Adrenal gland (tissue), 19 donors: Measurements from ENCODE around the gene GPSM1. TPM values are rescaled to one million over a fixed set of nuclear protein-coding genes. Genes with fewer than 3 reads are reported as not detected.
A peak's percentile ranks its signal among the peaks of the same experiment; 100 is the strongest.

Experiments used
- DNase-seq, 7 donors: peaks; one replicate each; pipeline ENCODE4 v3.0.0-alpha.2; 2019 to 2020
- H3K27ac ChIP-seq, 5 donors: fragments of 200-600 bp; sonication (generic) in 4 of 5; 1 replicate in 3 of 5; 2 replicates in 2 of 5; pipeline versions ENCODE4 v1.5.1 to v1.8.0; 2016 to 2020; ENCODE audit warnings: mild to moderate bottlenecking in 1 of 5
- H3K27me3 ChIP-seq: fragments of 200-600 bp; 2 replicates; pipeline ENCODE4 v1.8.0; 2021
- H3K36me3 ChIP-seq, 2 donors: fragments of 200-600 bp; replicated peaks in 1 of 2; 1 replicate in 1 of 2; 2 replicates in 1 of 2; pipeline versions ENCODE4 v1.5.1 to v1.8.0; 2018 to 2022
- H3K4me1 ChIP-seq, 2 donors: fragments of 200-600 bp; replicated peaks in 1 of 2; 1 replicate in 1 of 2; 2 replicates in 1 of 2; pipeline versions ENCODE4 v1.5.1 to v1.8.0; 2018 to 2021
- H3K4me3 ChIP-seq, 4 donors: fragments of 200-600 bp; sonication (generic) in 3 of 4; one replicate each; pipeline ENCODE4 v1.5.1; 2016 to 2018
- H3K9me3 ChIP-seq, 3 donors: fragments of 200-600 bp; sonication (generic) in 1 of 3; replicated peaks in 1 of 3; 1 replicate in 2 of 3; 2 replicates in 1 of 3; pipeline versions ENCODE4 v1.5.1 to v1.8.0; 2016 to 2021
- CTCF ChIP-seq, 6 experiments: fragments of 450-650 bp in 4 of 6; fragments of 200-600 bp in 2 of 6; sonication (generic) in 1 of 6; IDR thresholded peaks; 1 replicate in 5 of 6; 2 replicates in 1 of 6; pipeline versions ENCODE4 v1.5.1 to v1.8.0; 2016 to 2021; ENCODE audit warnings: antibody characterized with exemption in 6 of 6, mild to moderate bottlenecking in 2 of 6, moderate library complexity in 1 of 6
- POLR2A ChIP-seq, 2 donors: fragments of 450-650 bp; IDR thresholded peaks; one replicate each; pipeline ENCODE4 v1.6.1; 2017; ENCODE audit warnings: antibody characterized with exemption in 2 of 2, mild to moderate bottlenecking in 2 of 2, moderate library complexity in 1 of 2
- WGBS, 4 donors: extraction: QIAGEN DNeasy Blood & Tissue Kit in 2 of 4; methylation state at CpG; one replicate each; pipeline versions ENCODE4 v1.1.5 to v1.1.7; 2013 to 2017; 5-methylcytosine and 5-hydroxymethylcytosine counted together
- intact Hi-C, 2 donors: fragments of 100-400 bp; cut with DNase I; formaldehyde crosslinking; loops; one replicate each; pipeline versions ENCODE4 v1.14.1 to v1.15.0; 2022 to 2023
- long read RNA-seq, 10 donors: library from polyadenylated mRNA in 3 of 10; unstranded in 2 of 10; stranded (forward) in 1 of 10; transcript quantifications; one replicate each; pipeline ENCODE4 v2.0.0 and lab custom pipeline, GENCODE V29; 2021 to 2026
- polyA plus RNA-seq, 3 donors: library from polyadenylated mRNA; stranded (reverse); fragments of 200-250 nt in 2 of 3; fragments of 350-450 nt in 1 of 3; fragmentation: Illumina TruSeq in 1 of 3; extraction: RNeasy Lipid Tissue Mini Kit (QIAGEN cat#74804) in 1 of 3; gene quantifications; one replicate each; pipeline ENCODE4 v1.2.3, GENCODE V29; 2013 to 2014
- total RNA-seq, 9 donors: library from RNA; depleted of rRNA in 4 of 9; stranded (reverse); fragments of >200 nt in 4 of 9; fragments of 120-200 nt in 1 of 9; fragmentation: NEBNext Ultra II Directional in 1 of 9; extraction: Animal tissue kit (Norgen Biotek cat#: 25700) in 1 of 9; gene quantifications; one replicate each; pipeline versions ENCODE4 v1.1.0 to v1.2.4, GENCODE V29; 2013 to 2023
- donor health status: healthy with polysubstance abuse.
- donor health status: Bipolar disorder and iron deficiency.
- donor health status: DM: yes; HTN: yes; CAD: no.
- donor health status: DM: no; HTN: no; CAD: no.
- donor health status: DM: no; HTN: no; CAD: no.
- donor health status: DM: yes; HTN: yes; CAD: no.

GPSM1 gene
- 10 to 100 TPM in 8 of 9 donors, 1 to 10 TPM in 1; 9.9 to 50.4 (median 16.3) TPM for total RNA-seq
- polyA plus RNA-seq: 10 to 100 TPM in 2 of 3 donors, 1 to 10 TPM in 1; 2.9 to 48.9 (median 31.5) TPM
- long read RNA-seq, donor 1, partial matches to known transcripts: 0 of 1 reads
- long read RNA-seq, donor 1, other reads (novel, unspliced or antisense): 0 of 1 reads
- long read RNA-seq, donor 2: 0 reads
- long read RNA-seq, donor 3: 0 reads
- long read RNA-seq, donor 4, partial matches to known transcripts: 0 of 1 reads
- long read RNA-seq, donor 4, other reads (novel, unspliced or antisense): 1 of 1 reads
- long read RNA-seq, donor 5, transcript GPSM1-205 (14 exons, 3,633 nt): major isoform, 39 of 52 reads
- long read RNA-seq, donor 5, partial matches to known transcripts: 8 of 52 reads
- long read RNA-seq, donor 5, other reads (novel, unspliced or antisense): 5 of 52 reads
- long read RNA-seq, donor 6, partial matches to known transcripts: 0 of 1 reads
- long read RNA-seq, donor 6, other reads (novel, unspliced or antisense): 1 of 1 reads
- long read RNA-seq, donor 7: 0 reads
- long read RNA-seq, donor 8: 0 reads
- long read RNA-seq, donor 9, partial matches to known transcripts: 0 of 1 reads
- long read RNA-seq, donor 9, other reads (novel, unspliced or antisense): 0 of 1 reads
- long read RNA-seq, donor 10, partial matches to known transcripts: 0 of 1 reads
- long read RNA-seq, donor 10, other reads (novel, unspliced or antisense): 0 of 1 reads

- Histone ChIP-seq H3K9me3 (no peaks in the 10 kb centered on the region), H3K27ac (peak within 1 kb of the TSS in 3 of 5 donors; percentile 32 to 84 (median 73)), H3K36me3 (no peaks in the 10 kb centered on the region), H3K4me1 (peaks cover 5 to 26% of the 10 kb centered on the region in 2 donors), H3K4me3 (peak within 1 kb of the TSS in 2 of 4 donors; percentile 56 to 93), H3K27me3 (no peaks in the 10 kb centered on the region)
- DNase-seq: peak in 3 of 7 donors; percentile 60 to 68 (median 60)
- WGBS, 4 donors: 1 to 2% methylated on average over 58 to 69 of the region's 88 CpGs; no CpG with 5 or more reads in 2 of the 4 donors
- TF ChIP-seq POLR2A (IDR thresholded peaks at IDR 0.05) (peak; percentile 29 to 47), CTCF (IDR thresholded peaks at IDR 0.05) (no peak)
- intact Hi-C loops: no loop called here
Measured at GRCh38 chr9:136327304-136327974, at the start of gene GPSM1. GPSM1 (plus strand) TSS chr9:136327539; CDS start chr9:136327696, 157 bp downstream.

GRCh38 chr9:136277746-136278145 is 49.6 kb upstream of the GPSM1 start:
- H3K4me1 ChIP-seq: no peaks in the 10 kb centered on the region
- WGBS, 4 donors: 77 to 84% (median 83%) methylated on average over 14 of the region's 14 CpGs
- H3K9me3 ChIP-seq: no peaks in the 10 kb centered on the region
- H3K36me3 ChIP-seq: no peaks in the 10 kb centered on the region
- H3K4me3 ChIP-seq: no peak overlapping the region
- intact Hi-C loops: no loop called here
- TF ChIP-seq POLR2A (IDR thresholded peaks at IDR 0.05) (no peak), CTCF (IDR thresholded peaks at IDR 0.05) (no peak)
- peaks cover 11% of the 10 kb centered on the region for H3K27me3 ChIP-seq
- H3K27ac ChIP-seq: no peak overlapping the region
- DNase-seq: no peak

GRCh38 chr9:136278221-136278620 is 49.1 kb upstream of the GPSM1 start:
- intact Hi-C loops: no loop called here
- Histone ChIP-seq H3K9me3 (no peaks in the 10 kb centered on the region), H3K27ac (no peak overlapping the region), H3K4me3 (no peak overlapping the region), H3K4me1 (no peaks in the 10 kb centered on the region), H3K36me3 (no peaks in the 10 kb centered on the region), H3K27me3 (peaks cover 11% of the 10 kb centered on the region)
- DNase-seq: no peak
- WGBS, 4 donors: 77 to 95% (median 86%) methylated on average over 6 to 9 of the region's 9 CpGs
- TF ChIP-seq CTCF (IDR thresholded peaks at IDR 0.05): no peak
- no peak for TF ChIP-seq POLR2A (IDR thresholded peaks at IDR 0.05)

GRCh38 chr9:136278894-136279293 is 48.4 kb upstream of the GPSM1 start:
- intact Hi-C loops: no loop called here
- H3K36me3 ChIP-seq: no peaks in the 10 kb centered on the region
- H3K27ac ChIP-seq: no peak overlapping the region
- 76 to 100% (median 86%) methylated on average over 1 of the region's 1 CpG for WGBS, 4 donors
- H3K27me3 ChIP-seq: peaks cover 11% of the 10 kb centered on the region
- no peak for DNase-seq
- no peaks in the 10 kb centered on the region for H3K9me3 ChIP-seq
- H3K4me3 ChIP-seq: no peak overlapping the region
- TF ChIP-seq CTCF (IDR thresholded peaks at IDR 0.05) (no peak), POLR2A (IDR thresholded peaks at IDR 0.05) (no peak)
- no peaks in the 10 kb centered on the region for H3K4me1 ChIP-seq
